DOHH2 (cell line): ENCODE data around the gene USP49.
A peak's percentile ranks its signal among the peaks of the same experiment; 100 is the strongest.

Experiments used
- H3F3A ChIP-seq: fragments of 200-600 bp; sonication (generic), shearing (Covaris generic); 2 replicates; pipeline ENCODE4 v1.6.0; 2016; ENCODE audit warnings: antibody characterized with exemption, mild to moderate bottlenecking; ENCODE audit not compliant: control insufficient read depth, insufficient read depth
- H3K27ac ChIP-seq: fragments of 200-600 bp; sonication (generic); 2 replicates; pipeline ENCODE4 v1.5.1; 2014; ENCODE audit warnings: low read depth, mild to moderate bottlenecking, low read length, moderate library complexity
- H3K27me3 ChIP-seq: fragments of 200-600 bp; sonication (generic); 2 replicates; pipeline ENCODE4 v1.6.1; 2014; ENCODE audit warnings: mild to moderate bottlenecking, low read length, mixed read lengths; ENCODE audit not compliant: control insufficient read depth
- H3K36me3 ChIP-seq: fragments of 200-600 bp; sonication (generic); 2 replicates; pipeline ENCODE4 v1.6.1; 2014; ENCODE audit warnings: mild to moderate bottlenecking, low read length, moderate library complexity, mixed read lengths; ENCODE audit not compliant: control insufficient read depth
- H3K4me1 ChIP-seq: fragments of 200-600 bp; sonication (generic); 2 replicates; pipeline ENCODE4 v1.6.1; 2014; ENCODE audit warnings: mild to moderate bottlenecking, low read length, mixed read lengths; ENCODE audit not compliant: control insufficient read depth
- H3K4me2 ChIP-seq: fragments of 200-600 bp; sonication (generic); 2 replicates; pipeline ENCODE4 v1.6.0; 2014; ENCODE audit warnings: mild to moderate bottlenecking, low read length, moderate library complexity
- H3K4me3 ChIP-seq: fragments of 200-600 bp; sonication (generic); 2 replicates; pipeline ENCODE4 v1.5.1; 2014; ENCODE audit warnings: mild to moderate bottlenecking, low read length, mixed read lengths
- H3K79me2 ChIP-seq: fragments of 200-600 bp; sonication (generic); 2 replicates; pipeline ENCODE4 v1.6.1; 2014; ENCODE audit warnings: mild to moderate bottlenecking, low read length, mixed read lengths; ENCODE audit not compliant: control insufficient read depth
- H3K9me2 ChIP-seq: fragments of 200-600 bp; sonication (generic); replicated peaks from 2 replicates; pipeline ENCODE4 v1.6.1; 2014; ENCODE audit warnings: mild to moderate bottlenecking, low read length, mixed read lengths; ENCODE audit not compliant: control insufficient read depth
- H3K9me3 ChIP-seq: fragments of 200-600 bp; sonication (generic); 2 replicates; pipeline ENCODE4 v1.6.1; 2014; ENCODE audit warnings: antibody characterized with exemption, low read length, mixed read lengths; ENCODE audit not compliant: control insufficient read depth, insufficient read depth
- H4K20me1 ChIP-seq: fragments of 200-600 bp; sonication (generic); 2 replicates; pipeline ENCODE4 v1.6.0; 2014; ENCODE audit warnings: low read depth, mild to moderate bottlenecking, antibody characterized with exemption, low read length, moderate library complexity; ENCODE audit not compliant: control insufficient read depth, insufficient read depth
- CTCF ChIP-seq: fragments of 200-600 bp; sonication (generic); IDR thresholded peaks from one replicate; pipeline ENCODE4 v1.5.1; 2014; ENCODE audit warnings: antibody characterized with exemption, mild to moderate bottlenecking, low read depth, low read length; ENCODE audit not compliant: poor library complexity, severe bottlenecking
- EZH2phosphoT487 ChIP-seq: fragments of 200-600 bp; sonication (generic); IDR thresholded peaks from 2 replicates; pipeline ENCODE4 v1.6.1; 2017; ENCODE audit warnings: borderline replicate concordance, mild to moderate bottlenecking, antibody characterized with exemption, low read length, moderate library complexity, mixed read lengths

USP49 gene

GRCh38 chr6:41787219-41787917, 107.8 kb downstream of the USP49 start, which contains the start of gene TOMM6:
Gene TOMM6 (plus strand): TSS chr6:41787694. CDS start chr6:41787698, 4 bp downstream.
- Histone ChIP-seq H3K4me2 (peak within 1 kb of the TSS; percentile 93), H3K4me1 (peaks cover 34% of the 10 kb centered on the region), H3K36me3 (peaks cover 46% of the 10 kb centered on the region), H3K27me3 (no peaks in the 10 kb centered on the region), H3K9me3 (no peaks in the 10 kb centered on the region), H3K79me2 (peaks cover 42% of the 10 kb centered on the region), H3K9me2 (no peaks in the 10 kb centered on the region), H3K4me3 (peak within 1 kb of the TSS; percentile 77), H3K27ac (peak within 1 kb of the TSS; percentile 88), H4K20me1 (no peaks in the 10 kb centered on the region; the same call in 1 of the 2 replicates), H3F3A (peaks cover 27% of the 10 kb centered on the region)
- TF ChIP-seq EZH2phosphoT487 (no peak), CTCF (peak; percentile 82)

- H3K36me3 ChIP-seq, result peaks cover 38% of the 10 kb centered on the region
- H3K4me3 ChIP-seq, result peak overlapping the region; percentile 77
- H3K4me2 ChIP-seq, result peak overlapping the region; percentile 93
- H3K9me2 ChIP-seq, result no peaks in the 10 kb centered on the region
- TF ChIP-seq CTCF (peak; percentile 55), EZH2phosphoT487 (no peak)
- H3F3A ChIP-seq, result peaks cover 21% of the 10 kb centered on the region
- no peaks in the 10 kb centered on the region for H3K9me3 ChIP-seq
- H3K4me1 ChIP-seq, result peaks cover 37% of the 10 kb centered on the region
- H3K27me3 ChIP-seq, result no peaks in the 10 kb centered on the region
- H3K27ac ChIP-seq, result peak overlapping the region; percentile 88
- H4K20me1 ChIP-seq, result no peaks in the 10 kb centered on the region; the same call in 1 of the 2 replicates
- peaks cover 42% of the 10 kb centered on the region for H3K79me2 ChIP-seq
These were observed 108.5 kb downstream of the USP49 start for GRCh38 chr6:41786451-41787218.

- Histone ChIP-seq H3K4me1 (peaks cover 44% of the 10 kb centered on the region), H3K9me3 (no peaks in the 10 kb centered on the region), H4K20me1 (no peaks in the 10 kb centered on the region; the same call in 1 of the 2 replicates), H3K27ac (no peak overlapping the region), H3K79me2 (peaks cover 41% of the 10 kb centered on the region), H3K9me2 (no peaks in the 10 kb centered on the region), H3K4me2 (peak overlapping the region; percentile 93), H3K36me3 (peaks cover 31% of the 10 kb centered on the region), H3K27me3 (peaks cover 2% of the 10 kb centered on the region), H3K4me3 (peak overlapping the region; percentile 77), H3F3A (peaks cover 19% of the 10 kb centered on the region)
- TF ChIP-seq EZH2phosphoT487, result no peak
These were observed 109.3 kb downstream of the USP49 start for GRCh38 chr6:41785689-41786450.
